CD4-positive, alpha-beta T cell treated with Interleukin-1 beta for 1 hour (primary cell): ENCODE measurements around the gene LENG8.
"Not testable (repeated sequence)": the region's sequence is repeated elsewhere in the genome, so short reads cannot be mapped to it uniquely, and the experiment has no call there.

ENCODE experiments used
- DNase-seq, 2 donors: peaks; one replicate each; pipeline ENCODE4 v3.0.0-alpha.2; 2020 to 2022

LENG8 gene

GRCh38 chr19:54485851-54486250 lies 36.9 kb downstream of the LENG8 start:
- DNase-seq, result no peak

- no peak for DNase-seq
These were observed 40.3 kb downstream of the LENG8 start for GRCh38 chr19:54489341-54489740.

GRCh38 chr19:54489766-54490165 lies 40.8 kb downstream of the LENG8 start:
- no peak for DNase-seq

DNA sequence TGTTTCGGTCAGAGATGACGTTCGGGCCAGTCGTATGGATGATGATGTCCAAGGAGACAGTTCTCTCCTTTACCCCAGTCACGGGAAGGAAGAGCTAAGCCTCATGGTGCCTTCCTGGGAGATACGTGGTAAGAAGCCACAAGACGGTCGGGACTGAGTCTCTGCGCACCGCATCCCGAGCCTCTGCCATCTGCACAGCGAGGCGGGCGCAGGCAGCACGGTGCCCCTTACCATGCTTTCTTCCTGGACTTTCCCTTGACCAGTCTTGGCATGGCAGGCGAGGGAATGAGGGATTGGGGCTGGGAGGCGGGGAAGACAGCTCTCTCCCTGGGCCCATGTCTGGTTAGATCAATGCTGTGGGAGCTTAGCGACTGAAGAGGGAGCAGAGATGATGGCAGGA lies 43.6 kb downstream of the LENG8 start:
- DNase-seq, result no peak

DNA sequence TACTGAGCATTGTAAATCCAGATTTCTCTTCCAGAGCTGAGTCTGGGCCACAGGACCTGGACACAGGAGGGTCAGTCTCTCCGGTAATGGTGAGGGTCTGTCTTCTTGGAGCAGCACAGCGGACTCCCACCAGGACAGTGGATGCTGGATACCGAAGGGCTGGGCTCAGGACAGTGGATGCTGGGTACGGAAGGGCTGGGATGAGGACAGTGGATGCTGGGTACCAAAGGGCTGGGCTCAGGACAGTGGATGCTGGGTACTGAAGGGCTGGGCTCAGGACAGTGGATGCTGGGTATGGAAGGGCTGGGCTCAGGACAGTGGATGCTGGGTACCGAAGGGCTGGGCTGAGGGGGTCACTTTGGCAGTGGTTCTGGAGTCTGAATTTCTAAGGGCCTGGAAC lies 44.1 kb downstream of the LENG8 start:
- DNase-seq, result not testable (repeated sequence)

DNA sequence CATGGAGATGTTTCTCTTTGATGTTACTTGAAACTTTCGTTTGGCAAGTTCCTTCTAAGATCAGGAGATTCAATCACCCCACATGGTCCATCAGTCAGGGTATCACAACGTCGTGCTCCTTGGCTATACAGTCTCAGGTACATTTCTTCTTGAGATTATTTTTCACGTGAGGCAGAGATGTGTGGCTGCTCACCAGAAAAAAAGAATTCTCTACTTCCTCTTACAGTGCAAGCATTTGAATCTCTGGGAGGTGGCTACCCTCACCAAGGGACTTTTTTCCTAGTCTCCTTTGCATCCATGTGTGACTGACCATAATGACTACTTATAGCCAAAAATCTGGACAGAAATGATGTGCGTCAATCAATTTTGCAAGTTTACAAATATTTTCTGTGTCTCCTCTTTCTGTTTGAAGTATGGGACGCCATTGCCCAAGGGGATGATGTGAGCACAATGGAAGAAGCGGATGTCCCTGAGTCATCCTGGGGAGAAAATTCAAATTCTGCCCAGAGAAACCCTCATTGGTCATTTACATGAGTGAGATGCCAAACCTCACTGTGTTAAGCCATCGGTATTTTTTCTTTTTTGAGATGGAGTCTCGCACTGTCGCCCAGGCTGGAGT lies 45.1 kb downstream of the LENG8 start:
- DNase-seq, result no peak

DNA sequence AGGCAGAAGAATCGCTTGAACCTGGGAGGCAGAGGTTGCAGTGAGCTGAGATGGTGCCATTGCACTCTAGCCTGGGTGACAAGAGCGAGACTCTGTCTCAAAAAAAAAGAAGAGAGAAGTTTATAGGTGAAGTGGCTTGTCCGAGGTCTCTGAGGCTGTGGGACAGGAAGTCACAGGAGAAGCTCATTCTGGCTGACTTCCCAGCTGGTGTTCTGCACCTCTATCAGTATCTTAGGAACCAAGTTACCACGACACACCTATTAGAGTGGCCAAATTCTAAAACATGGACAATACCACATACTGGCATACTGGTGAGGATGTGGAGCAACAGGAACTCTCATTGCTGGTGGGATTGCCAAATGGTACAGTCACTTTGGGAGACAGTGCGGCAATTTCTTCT lies 46.3 kb downstream of the LENG8 start:
- DNase-seq, result not testable (repeated sequence)

DNA sequence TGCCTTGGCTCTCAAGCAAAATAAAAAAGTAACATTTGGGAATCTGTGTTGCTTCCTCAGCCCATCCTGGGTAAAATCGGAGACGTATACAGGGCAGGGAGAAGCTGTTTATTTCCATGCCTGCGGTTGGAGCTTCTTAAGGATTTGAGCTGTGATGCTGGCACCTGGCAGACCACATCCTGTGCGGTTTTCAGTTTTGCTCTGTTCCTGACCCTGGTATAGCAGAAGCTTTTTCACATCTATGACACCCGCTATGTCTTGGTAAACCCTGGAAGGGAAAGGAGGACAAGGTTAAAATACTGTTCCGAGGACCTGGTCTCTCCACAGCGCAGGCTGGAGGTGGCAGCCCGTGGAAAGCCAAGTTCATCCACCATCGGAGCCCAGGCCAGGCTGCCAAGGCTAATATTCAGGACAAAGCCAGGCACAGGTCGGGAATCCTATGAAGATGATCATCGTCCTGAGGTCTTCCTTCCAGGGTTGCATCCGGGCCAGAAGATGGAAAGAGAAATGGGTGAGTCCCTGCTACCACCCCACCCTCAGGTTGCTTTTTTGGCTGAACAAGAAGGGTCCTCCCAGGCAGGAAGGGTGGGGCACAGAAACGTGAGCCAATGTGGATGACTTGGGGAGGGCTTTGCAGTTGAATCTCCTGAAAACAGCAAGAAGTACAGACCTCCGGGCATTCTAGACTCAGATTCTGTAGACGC lies 48.9 kb downstream of the LENG8 start:
- not testable (repeated sequence) for DNase-seq

- DNase-seq, result not testable (repeated sequence)
These were observed 49.4 kb downstream of the LENG8 start for GRCh38 chr19:54498451-54498772.

- peak; percentile 4 to 20 for DNase-seq
These were observed 53.6 kb downstream of the LENG8 start, which contains the start of gene LAIR2 for GRCh38 chr19:54502518-54503048. TSS of gene LAIR2 (plus strand) at chr19:54502831. CDS start at chr19:54502919, 88 bp downstream.

GRCh38 chr19:54505542-54505941 lies 56.5 kb downstream of the LENG8 start:
- not testable (repeated sequence) for DNase-seq

GRCh38 chr19:54506079-54506478 lies 57.1 kb downstream of the LENG8 start:
- no peak for DNase-seq

- not testable (repeated sequence) for DNase-seq
These were observed 58.2 kb downstream of the LENG8 start for GRCh38 chr19:54507038-54507717.

GRCh38 chr19:54507824-54508223 lies 58.8 kb downstream of the LENG8 start:
- DNase-seq, result no peak

- DNase-seq, result not testable (repeated sequence)
These were observed 59.5 kb downstream of the LENG8 start for GRCh38 chr19:54508487-54508886.

DNA sequence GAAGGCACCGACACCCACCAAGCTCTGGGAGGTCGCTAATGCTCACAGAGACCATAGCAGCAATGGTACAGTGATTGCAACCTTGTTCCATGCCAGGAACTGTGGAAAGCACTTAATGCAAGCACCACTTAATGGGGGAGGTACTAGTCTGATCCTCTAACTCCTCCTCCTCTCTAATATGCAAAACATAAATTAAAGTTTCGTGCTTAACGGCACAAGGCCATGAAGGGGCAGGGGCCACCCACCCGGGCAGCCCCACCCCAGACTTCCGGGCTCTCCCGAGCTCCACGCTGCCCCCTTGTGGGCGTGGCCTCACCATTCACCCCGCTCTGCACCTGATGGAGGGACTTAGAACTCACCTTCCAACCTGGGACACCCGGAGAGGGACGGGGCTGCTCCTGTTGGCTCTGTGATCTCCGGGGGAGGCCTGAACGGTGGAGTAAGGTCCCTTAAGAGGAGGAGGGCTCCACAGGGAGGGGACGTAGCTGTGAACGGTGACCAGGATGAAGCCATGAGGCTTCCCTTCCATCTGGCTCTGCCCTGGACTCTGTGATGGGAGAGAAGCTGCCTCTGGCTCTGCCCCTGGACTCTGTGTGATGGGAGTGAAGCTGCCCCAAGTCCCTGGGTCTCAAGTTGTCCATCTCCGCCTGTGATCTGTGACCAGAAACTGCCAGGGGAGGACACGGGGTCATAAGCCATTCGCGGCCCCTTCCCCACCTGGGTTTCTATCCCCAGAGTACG lies 60.4 kb downstream of the LENG8 start:
- not testable (repeated sequence) for DNase-seq
